A549 treated with CpdA at 1 μM for 4 hours (cell line): ENCODE measurements around the gene PRPS2. TPM values are rescaled to one million over a fixed set of nuclear protein-coding genes. Genes with fewer than 3 reads are reported as not detected.

Source experiments
- total RNA-seq: library from RNA; stranded (reverse); fragments of 200-300 nt; extraction: Qiagen RNA extraction; gene quantifications from 5 replicates; pipeline ENCODE4 v1.2.3, GENCODE V29; 2022; ENCODE audit warnings: low read depth

The PRPS2 gene
- total RNA-seq: 38.8 to 46.9 TPM (median 41.0 TPM) in 5 replicates

GRCh38 chrX:12791257-12792228, at the start of gene PRPS2:
Gene PRPS2, plus strand, starts transcription at chrX:12791412. Its CDS starts 86 bp downstream, at chrX:12791498.

GRCh38 chrX:12866451-12867377, 75.5 kb downstream of the PRPS2 start, which contains the start of gene TLR7:
Gene TLR7, plus strand, starts transcription at chrX:12867072. Its CDS starts 507 bp downstream, at chrX:12867579.

Other genes with a start within 250 kb of the PRPS2 start
- gene TLR7, start 75.7 kb downstream of the PRPS2 start, total RNA-seq: not detected in 5 replicates
- not detected in 5 replicates for gene TLR8, start 115.2 kb downstream of the PRPS2 start, total RNA-seq
- 5,375 to 7,948 TPM (median 5,971 TPM) in 5 replicates for gene TMSB4X, start 183.7 kb downstream of the PRPS2 start, total RNA-seq